NCI-H2029 treated with DMSO at 0.1 percent for 48 hours (cell line): ENCODE measurements around the gene PACS1.
"Not testable (repeated sequence)": the region's sequence is repeated elsewhere in the genome, so short reads cannot be mapped to it uniquely, and the experiment has no call there.

ENCODE experiments used
- DNase-seq: peaks from one replicate; lab custom pipeline; 2025; lab: John Stamatoyannopoulos, UW

PACS1 gene

DNA sequence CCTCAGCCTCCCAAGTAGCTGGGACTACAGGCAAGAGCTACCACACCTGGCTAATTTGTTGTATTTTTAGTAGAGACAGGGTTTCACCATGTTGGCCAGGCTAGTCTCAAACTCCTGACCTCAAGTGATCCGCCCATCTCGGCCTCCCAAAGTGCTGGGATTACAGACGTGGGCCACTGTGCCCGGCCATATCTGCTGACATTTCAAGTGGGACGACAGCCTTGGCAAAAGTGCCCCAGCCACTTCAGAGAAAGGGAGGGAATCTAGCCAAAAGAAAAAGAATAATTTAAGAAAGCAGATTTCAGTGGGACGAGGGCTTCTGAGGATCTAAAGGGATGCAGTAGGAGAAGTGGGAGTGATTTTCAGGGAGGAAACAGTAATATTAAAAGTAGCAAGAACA, 183.0 kb downstream of the PACS1 start:
- not testable (repeated sequence) for DNase-seq

GRCh38 chr11:66258473-66258893, 188.4 kb downstream of the PACS1 start:
- DNase-seq: no peak

DNA sequence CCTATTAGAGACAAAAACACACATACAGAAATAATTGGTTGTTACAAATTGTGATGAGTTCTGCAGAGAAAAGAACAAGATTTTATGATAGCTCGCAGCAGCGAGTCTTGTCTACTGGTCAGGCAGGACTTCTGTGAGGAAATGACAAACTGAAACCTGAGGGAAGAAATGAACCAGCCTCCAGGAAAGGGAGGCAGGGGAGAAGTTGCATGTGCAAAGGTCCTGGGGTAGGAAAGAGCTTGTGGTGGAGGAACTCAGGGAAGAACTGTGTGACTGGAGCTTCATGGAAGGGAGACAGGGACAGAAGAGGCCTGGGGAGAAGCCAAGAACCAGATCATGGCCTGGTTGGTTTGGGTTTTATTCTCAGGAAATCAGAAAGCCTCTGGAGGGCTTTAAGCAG, 189.2 kb downstream of the PACS1 start:
- DNase-seq: no peak

DNA sequence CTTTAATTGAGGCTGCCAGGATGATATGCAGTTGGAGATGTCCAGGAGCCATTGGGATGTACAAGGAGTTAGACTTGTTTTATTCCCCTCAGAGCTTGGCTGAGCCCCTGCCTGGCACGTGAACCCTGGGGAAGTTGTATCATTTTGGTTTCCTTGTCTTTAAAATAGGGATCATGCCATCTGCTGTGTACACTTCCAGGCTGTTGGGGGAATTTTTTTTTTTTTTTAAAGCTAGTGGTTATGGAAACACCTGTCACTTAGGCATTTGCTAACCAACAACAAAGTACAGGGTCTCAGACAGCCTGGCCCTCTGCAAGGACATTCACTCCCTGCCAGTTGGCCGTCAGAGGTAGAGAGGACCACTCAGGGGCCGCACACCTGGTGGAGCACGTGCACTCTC, 189.9 kb downstream of the PACS1 start:
- no peak for DNase-seq

- DNase-seq: no peak
Measured at GRCh38 chr11:66261578-66261977, 191.5 kb downstream of the PACS1 start.

DNA sequence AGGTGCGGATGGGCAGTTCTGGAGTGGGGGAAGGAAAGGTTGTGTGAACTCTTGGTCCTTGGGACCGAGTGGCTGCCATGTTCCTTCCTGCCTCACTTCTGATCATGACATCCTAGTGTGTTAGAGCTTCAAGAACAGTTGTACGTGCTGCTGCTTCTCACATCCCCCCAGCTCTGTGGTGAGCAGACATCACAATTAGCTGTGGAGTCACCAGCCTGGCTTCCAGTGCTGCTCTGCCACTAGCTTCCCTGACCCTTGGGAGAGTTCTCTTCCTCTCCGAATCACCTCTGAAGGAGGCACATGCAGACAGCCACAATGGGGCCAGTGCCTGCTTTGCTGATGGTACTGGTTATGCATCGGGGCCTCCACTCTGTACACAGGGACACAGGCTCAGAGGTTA, 192.1 kb downstream of the PACS1 start:
- DNase-seq: no peak

DNA sequence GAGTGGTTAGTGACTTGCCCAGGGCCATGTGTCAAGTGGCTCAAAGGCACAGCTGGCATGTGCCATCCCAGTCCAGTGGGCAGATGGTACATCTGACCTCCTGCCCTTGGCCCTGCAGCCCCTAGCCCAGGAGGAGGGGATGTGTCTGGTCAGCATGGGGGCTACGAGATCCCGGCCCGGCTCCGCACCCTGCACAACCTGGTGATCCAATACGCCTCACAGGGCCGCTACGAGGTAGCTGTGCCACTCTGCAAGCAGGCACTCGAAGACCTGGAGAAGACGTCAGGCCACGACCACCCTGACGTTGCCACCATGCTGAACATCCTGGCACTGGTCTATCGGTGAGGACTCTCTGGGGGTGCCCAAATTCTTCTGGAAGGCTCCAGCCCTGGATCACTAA, 192.6 kb downstream of the PACS1 start:
- no peak for DNase-seq

DNA sequence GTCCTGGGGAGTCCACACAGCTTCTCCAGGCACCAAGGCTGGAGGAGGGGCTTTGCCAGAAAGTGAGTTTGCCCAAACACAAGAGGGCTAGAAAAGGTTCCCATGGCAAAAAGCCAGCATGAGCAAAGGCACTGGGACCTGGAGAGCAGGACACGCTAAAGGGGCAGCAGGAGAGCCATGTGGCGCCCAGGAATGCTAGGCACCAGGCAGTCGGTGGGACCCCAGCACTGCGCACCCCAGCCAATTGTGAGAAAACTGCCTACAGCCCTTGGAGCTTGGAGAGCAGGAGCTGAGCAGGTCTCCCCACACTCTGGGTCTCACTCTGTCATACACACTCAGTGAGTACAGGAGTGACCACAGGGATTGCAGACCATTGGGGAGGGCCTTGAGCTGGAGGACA, 193.2 kb downstream of the PACS1 start:
- DNase-seq: no peak

DNA sequence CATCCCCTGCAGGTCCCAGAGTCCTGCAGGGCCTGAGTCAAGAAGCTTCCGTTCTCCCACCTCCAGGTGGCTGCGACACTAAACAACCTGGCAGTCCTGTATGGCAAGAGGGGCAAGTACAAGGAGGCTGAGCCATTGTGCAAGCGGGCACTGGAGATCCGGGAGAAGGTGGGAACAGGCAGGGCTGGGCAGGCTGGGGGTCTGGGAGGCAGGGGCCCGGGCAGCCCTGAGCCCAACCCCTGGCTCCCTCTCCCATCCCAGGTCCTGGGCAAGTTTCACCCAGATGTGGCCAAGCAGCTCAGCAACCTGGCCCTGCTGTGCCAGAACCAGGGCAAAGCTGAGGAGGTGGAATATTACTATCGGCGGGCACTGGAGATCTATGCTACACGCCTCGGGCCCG, 193.7 kb downstream of the PACS1 start:
- DNase-seq: no peak

DNA sequence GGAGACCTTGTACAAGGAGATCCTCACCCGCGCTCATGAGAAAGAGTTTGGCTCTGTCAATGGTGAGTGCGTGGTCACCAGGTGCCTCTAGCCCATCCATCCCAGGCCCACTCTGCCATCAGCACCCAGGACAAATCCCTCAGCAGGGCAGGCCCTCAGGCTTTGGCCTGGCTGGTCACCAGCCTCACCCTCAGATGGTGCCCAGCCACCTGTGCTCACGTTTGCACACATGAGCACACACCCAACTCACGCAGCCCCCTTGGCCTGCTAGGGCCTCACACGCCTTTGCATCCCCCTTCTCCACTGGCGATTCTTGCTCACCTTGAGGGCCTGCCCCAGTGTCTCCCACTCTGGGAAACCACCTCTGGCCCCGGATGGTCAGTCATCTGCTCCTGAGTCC, 194.3 kb downstream of the PACS1 start:
- no peak for DNase-seq

DNA sequence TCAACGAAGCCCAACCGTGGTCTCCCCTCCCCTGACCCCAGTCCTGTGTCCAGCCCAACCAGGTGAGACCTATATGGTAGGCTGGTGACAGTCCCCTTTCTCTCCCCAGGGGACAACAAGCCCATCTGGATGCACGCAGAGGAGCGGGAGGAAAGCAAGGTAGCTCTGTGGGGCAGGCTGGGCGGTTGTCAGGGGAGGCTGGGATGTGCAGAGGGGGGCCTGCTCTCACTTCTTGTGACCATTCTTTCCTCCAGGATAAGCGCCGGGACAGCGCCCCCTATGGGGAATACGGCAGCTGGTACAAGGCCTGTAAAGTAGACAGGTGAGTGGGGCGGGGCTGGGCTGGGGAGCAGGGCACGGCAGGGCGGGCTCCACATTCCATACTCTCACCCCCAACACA, 194.8 kb downstream of the PACS1 start:
- no peak for DNase-seq

DNA sequence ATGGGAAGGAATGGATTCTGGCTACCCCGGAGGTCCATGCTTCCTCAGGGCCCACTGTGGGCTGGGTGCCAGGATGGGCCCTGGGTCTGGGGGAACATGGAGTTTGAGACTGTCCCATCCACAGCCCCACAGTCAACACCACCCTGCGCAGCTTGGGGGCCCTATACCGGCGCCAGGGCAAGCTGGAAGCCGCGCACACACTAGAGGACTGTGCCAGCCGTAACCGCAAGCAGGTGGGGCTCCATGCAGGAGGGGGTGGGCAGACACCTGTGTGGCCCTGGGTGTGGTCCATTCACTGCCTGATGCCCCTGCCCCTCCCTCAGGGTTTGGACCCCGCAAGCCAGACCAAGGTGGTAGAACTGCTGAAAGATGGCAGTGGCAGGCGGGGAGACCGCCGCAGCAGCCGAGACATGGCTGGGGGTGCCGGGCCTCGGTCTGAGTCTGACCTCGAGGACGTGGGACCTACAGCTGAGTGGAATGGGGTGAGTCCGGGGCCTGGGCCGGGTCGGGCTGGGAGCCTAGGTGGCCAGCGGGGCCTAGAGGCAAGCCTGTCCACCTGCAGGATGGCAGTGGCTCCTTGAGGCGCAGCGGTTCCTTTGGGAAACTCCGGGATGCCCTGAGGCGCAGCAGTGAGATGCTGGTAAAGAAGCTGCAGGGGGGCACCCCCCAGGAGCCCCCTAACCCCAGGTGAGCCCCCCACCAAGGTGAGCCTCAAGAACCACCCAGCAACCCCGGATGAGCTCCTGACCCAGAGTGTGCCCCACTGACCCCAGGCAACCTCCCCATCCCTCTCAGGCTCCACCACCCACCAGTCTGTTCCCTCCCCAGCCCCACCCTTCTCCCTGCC, 195.7 kb downstream of the PACS1 start:
- no peak for DNase-seq

GRCh38 chr11:66266378-66267038, 196.4 kb downstream of the PACS1 start:
- no peak for DNase-seq

DNA sequence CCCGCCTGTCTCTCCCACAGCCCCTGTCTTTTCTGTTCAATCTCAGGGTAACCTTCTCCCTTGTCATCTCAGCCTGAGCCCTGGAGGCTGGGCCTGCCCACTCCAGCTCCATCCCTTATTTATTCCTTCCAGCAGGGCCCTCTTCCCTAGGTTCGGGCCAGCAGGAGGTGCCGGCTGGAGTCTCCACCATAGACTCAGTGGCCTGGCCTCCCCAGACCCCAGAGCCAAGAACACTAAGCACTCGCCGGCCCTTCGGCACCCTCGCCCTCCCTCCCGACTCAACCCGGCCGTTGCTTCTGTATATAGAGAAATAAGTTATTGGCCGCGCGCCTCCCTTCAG, 196.9 kb downstream of the PACS1 start:
- no peak for DNase-seq

DNA sequence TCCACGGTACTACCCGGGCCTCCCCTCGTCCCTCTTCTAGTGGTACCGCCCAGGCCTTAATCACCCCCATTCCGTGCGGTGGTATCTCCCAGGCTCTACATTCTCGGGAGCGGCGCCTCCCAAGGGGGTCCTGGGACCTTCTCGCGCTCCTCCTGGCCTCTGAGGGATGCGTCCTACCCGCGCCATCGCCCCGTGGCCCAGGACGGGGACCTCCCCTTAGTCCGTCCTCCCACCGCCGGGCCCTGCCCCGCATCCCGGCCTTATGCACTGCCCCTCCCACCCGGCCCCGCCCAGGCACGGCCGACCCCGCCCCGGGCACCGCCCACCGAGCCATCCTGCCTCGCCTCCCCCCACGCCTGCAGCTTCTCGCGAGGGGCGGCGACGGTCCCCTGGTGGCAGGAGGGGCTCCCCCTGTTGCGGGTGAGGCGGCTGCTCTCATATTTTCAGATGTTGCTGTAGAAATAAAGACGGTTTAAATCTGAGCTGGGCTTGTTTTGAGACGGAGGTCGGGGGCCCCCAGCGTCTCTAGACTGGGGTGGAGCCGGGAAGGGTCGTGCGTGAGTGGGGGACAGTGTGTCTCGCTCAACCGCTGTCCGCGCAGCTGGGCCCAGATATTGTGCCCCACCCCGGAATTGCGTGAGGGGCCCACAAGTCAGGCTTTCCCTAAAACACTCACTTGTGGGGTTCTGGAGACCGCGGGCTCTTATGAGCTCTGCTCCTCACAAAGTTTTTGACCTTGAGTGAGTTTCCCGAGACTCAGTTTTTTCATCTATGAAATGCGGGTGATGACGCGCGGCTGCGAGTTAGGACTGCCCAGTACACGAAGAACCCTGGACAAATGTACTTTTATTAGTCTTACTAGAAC, 197.5 kb downstream of the PACS1 start:
- no peak for DNase-seq

- peak; percentile 95 for DNase-seq
Measured at GRCh38 chr11:66268244-66268951, 198.3 kb downstream of the PACS1 start, which contains the start of gene RAB1B. RAB1B (plus strand) TSS chr11:66268639; CDS start chr11:66268680, 41 bp downstream.

DNA sequence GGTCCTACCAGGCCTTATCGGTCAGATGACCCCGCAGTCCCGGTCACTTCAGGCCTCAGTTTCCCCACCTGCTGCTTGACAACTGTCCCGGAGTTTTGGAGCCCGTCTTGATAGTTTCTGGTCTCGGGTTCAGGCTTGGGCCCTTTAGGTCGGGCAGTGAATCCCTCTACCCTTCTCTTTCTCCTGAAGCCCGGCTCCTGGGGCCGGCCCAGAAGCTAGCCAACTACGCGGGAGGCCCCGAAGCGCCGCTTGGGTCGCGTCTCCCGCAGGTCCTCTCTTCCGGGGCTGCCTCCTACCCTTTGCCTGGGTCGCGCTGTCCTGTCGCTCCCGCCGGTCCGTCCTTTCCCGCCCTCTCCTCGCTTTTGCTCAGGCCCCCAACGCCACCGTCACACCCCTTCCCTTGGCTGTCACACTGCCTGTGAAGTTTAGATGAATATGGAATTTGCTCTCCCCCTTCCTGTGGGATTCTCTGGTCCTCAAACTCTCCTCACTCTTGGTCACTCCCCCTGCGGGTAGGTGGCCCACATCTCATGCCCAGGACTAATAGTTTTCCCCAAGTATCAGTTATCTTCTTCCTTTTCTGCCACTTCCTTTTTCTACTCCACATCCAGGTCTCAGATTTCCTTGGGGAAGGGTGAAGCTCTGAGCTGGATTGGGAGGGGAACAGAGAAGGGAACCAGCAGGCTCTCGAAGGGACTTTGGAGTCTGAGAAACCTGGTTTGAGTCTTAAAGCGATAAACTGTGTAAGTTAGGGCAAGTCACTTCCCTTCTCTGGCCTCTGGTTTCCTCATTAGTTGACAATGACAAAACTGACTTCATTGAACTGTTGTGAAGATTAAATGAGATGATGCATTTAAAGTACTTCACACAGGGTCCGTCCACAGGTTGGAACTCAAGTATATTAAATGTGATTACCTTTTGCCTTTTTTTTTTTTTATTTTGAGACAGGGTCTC, 199.2 kb downstream of the PACS1 start:
- DNase-seq: no peak

- no peak for DNase-seq
Measured at GRCh38 chr11:66271816-66272215, 201.7 kb downstream of the PACS1 start.

DNA sequence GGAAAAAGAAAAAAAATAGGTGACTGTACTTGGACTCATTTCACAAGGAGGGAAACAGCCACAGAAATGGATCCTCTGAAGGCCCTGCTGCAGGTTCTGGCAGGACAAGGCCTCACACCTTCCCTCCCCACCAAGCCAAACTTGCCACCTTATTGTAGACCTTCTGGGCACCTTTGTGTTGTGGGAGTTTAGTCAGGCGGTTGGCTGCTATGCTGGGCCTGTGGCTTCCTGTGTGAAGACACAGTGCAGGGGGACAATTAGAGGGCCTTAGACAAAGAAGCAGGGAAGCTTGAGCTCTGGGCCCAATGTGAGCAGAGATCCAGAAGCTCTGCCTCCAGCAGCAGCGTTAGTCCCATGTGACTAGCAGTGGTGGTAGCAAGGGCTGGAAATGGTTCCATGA, 202.5 kb downstream of the PACS1 start:
- DNase-seq: no peak

GRCh38 chr11:66274219-66274618, 204.1 kb downstream of the PACS1 start:
- no peak for DNase-seq

GRCh38 chr11:66275396-66275795, 205.3 kb downstream of the PACS1 start:
- no peak for DNase-seq
